HepG2 (cell line): ENCODE results near the gene PRDM12. TPM values are rescaled to one million over a fixed set of nuclear protein-coding genes. Genes with fewer than 3 reads are reported as not detected.

Source experiments
- FOXP4 ChIP-seq: sonication (generic); formaldehyde crosslinking; IDR thresholded peaks from 2 replicates; pipeline ENCODE4 v1.4.0; 2020; ENCODE audit warnings: missing genetic modification reagents
- GZF1 ChIP-seq: sonication (generic); formaldehyde crosslinking; IDR thresholded peaks from 2 replicates; pipeline ENCODE4 v1.5.1; 2020; ENCODE audit warnings: mild to moderate bottlenecking, missing genetic modification reagents
- KDM2A ChIP-seq: sonication (generic); formaldehyde crosslinking; IDR thresholded peaks from 2 replicates; pipeline ENCODE4 v1.4.0; 2020; ENCODE audit warnings: low read depth, missing genetic modification reagents, borderline replicate concordance
- KDM5A ChIP-seq: fragments of 200-600 bp; sonication (generic); IDR thresholded peaks from 2 replicates; pipeline ENCODE4 v1.7.0; 2018; ENCODE audit warnings: antibody characterized with exemption, mild to moderate bottlenecking, low read length, borderline replicate concordance
- MAFK ChIP-seq, 2 experiments: IDR thresholded peaks in 1 of 2; conservative IDR thresholded peaks in 1 of 2; 2 replicates each; pipeline ENCODE4 v1.6.1; 2011; ENCODE audit warnings: improper control_type of control experiment in 2 of 2, low read length in 2 of 2
- MLLT10 ChIP-seq: sonication (generic); formaldehyde crosslinking; IDR thresholded peaks from 2 replicates; pipeline ENCODE4 v1.4.0; 2020; ENCODE audit warnings: missing genetic modification reagents
- RAD51 ChIP-seq: fragments of 450-650 bp; IDR thresholded peaks from 2 replicates; pipeline ENCODE4 v1.6.1; 2016; ENCODE audit warnings: borderline replicate concordance
- SIN3A ChIP-seq: IDR thresholded peaks from 2 replicates; pipeline ENCODE4 v1.6.1; 2011; ENCODE audit warnings: low read depth, mild to moderate bottlenecking, control low read depth, low read length, borderline replicate concordance
- TOE1 ChIP-seq: sonication (generic); formaldehyde crosslinking; IDR thresholded peaks from 2 replicates; pipeline ENCODE4 v1.4.0; 2020; ENCODE audit warnings: mild to moderate bottlenecking, missing genetic modification reagents
- ZBTB26 ChIP-seq: IDR thresholded peaks from 2 replicates; pipeline ENCODE4 v1.6.1; 2016; ENCODE audit warnings: missing compliant biosample characterization, missing genetic modification reagents, borderline replicate concordance
- ZNF263 ChIP-seq: sonication (generic); formaldehyde crosslinking; IDR thresholded peaks from 2 replicates; pipeline ENCODE4 v1.4.0; 2020; ENCODE audit warnings: missing genetic modification reagents
- ZNF276 ChIP-seq: sonication (generic); formaldehyde crosslinking; IDR thresholded peaks from 2 replicates; pipeline ENCODE4 v1.4.0; 2020; ENCODE audit warnings: mild to moderate bottlenecking, low read depth, missing genetic modification reagents
- ZNF335 ChIP-seq: sonication (generic); formaldehyde crosslinking; IDR thresholded peaks from 2 replicates; pipeline ENCODE4 v1.4.0; 2020; ENCODE audit warnings: missing genetic modification reagents
- ZNF430 ChIP-seq: sonication (generic); formaldehyde crosslinking; IDR thresholded peaks from 2 replicates; pipeline ENCODE4 v1.9.0; 2021; ENCODE audit warnings: mild to moderate bottlenecking, missing genetic modification reagents
- ZNF558 ChIP-seq: sonication (generic); formaldehyde crosslinking; IDR thresholded peaks from 2 replicates; pipeline ENCODE4 v1.9.0; 2022; ENCODE audit warnings: mild to moderate bottlenecking, missing genetic modification reagents, borderline replicate concordance
- ZNF605 ChIP-seq: sonication (generic); formaldehyde crosslinking; IDR thresholded peaks from 2 replicates; pipeline ENCODE4 v1.8.0; 2022; ENCODE audit warnings: mild to moderate bottlenecking, missing genetic modification reagents
- ZNF646 ChIP-seq: sonication (generic); formaldehyde crosslinking; IDR thresholded peaks from 2 replicates; pipeline ENCODE4 v1.9.0; 2021; ENCODE audit warnings: mild to moderate bottlenecking, missing genetic modification reagents
- polyA plus RNA-seq, 8 experiments: library from polyadenylated mRNA; depleted of rRNA in 3 of 8; stranded (reverse) in 7 of 8; unstranded in 1 of 8; fragments of >200 nt; fragmentation: Illumina TruSeq in 4 of 8; extraction: Trizol in 4 of 8; gene quantifications; 2 replicates each; pipeline versions ENCODE4 v1.2.1 to v1.2.3, GENCODE V29; 2011 to 2016; ENCODE audit warnings: low read depth in 4 of 8, missing spikeins in 1 of 8, mixed read lengths in 1 of 8; ENCODE audit not compliant: insufficient read depth in 1 of 8
- total RNA-seq, 5 experiments: library from RNA; depleted of rRNA; stranded (reverse); fragments of >200 nt; fragmentation: Illumina TruSeq; extraction: Trizol; gene quantifications; 2 replicates each; pipeline ENCODE4 v1.2.3, GENCODE V29; 2016; ENCODE audit warnings: low read depth in 1 of 5

PRDM12 gene
- total and polyA plus RNA-seq, 2 of the 13 experiments (the other 11 are each of a cell fraction or from before 2014, with no cell fraction given): 0.04 to 0.07 TPM

- no peak; the same call in 1 of the 2 replicates for TF ChIP-seq ZNF430 (CRISPR knock-in tag)
- no peak for TF ChIP-seq ZNF335
- TF ChIP-seq MLLT10 (CRISPR knock-in tag): 0 out of 2 replicates have a peak, but pooled peaks have one; percentile 50
- 0 out of 2 replicates have a peak, but pooled peaks have one; percentile 42 for TF ChIP-seq ZNF263 (CRISPR knock-in tag)
- TF ChIP-seq ZNF558 (CRISPR knock-in tag): no peak
- peak; percentile 37; the same call in 1 of the 2 replicates for TF ChIP-seq FOXP4 (CRISPR knock-in tag)
- no peak for TF ChIP-seq MAFK (conservative IDR thresholded peaks at IDR 0.05 in 1 of 2, IDR thresholded peaks at IDR 0.05 in 1 of 2; ENCODE audit: low read length in 2 of 2)
- TF ChIP-seq ZBTB26: no peak
- peak; percentile 82; the same call in 1 of the 2 replicates for TF ChIP-seq SIN3A
- TF ChIP-seq GZF1 (CRISPR knock-in tag): no peak
- no peak for TF ChIP-seq TOE1 (CRISPR knock-in tag)
- peak; percentile 79; the same call in 1 of the 2 replicates for TF ChIP-seq KDM2A
- TF ChIP-seq RAD51: no peak
- 0 out of 2 replicates have a peak, but pooled peaks have one; percentile 42 for TF ChIP-seq ZNF276 (CRISPR knock-in tag)
- peak; percentile 54; the same call in 1 of the 2 replicates for TF ChIP-seq ZNF646
- TF ChIP-seq KDM5A: peak; percentile 80; the same call in 1 of the 2 replicates
- TF ChIP-seq ZNF605: peak; percentile 14; the same call in 1 of the 2 replicates
Measured at GRCh38 chr9:130693426-130694191, 29.2 kb downstream of the PRDM12 start, which contains the start of gene EXOSC2 (continued).
